Ovary (tissue), 9 donors: ENCODE results near the gene PDCD7. TPM values are rescaled to one million over a fixed set of nuclear protein-coding genes. Genes with fewer than 3 reads are reported as not detected.
"Not testable (repeated sequence)": the region's sequence is repeated elsewhere in the genome, so short reads cannot be mapped to it uniquely, and the experiment has no call there.

ENCODE experiments used
- DNase-seq, 5 donors: peaks; one replicate each; pipeline ENCODE4 v3.0.0-alpha.2; 2019 to 2020
- H3K27ac ChIP-seq, 2 donors: fragments of 200-600 bp; one replicate each; pipeline versions ENCODE4 v1.5.1 to v1.8.0; 2019 to 2022
- H3K27me3 ChIP-seq: fragments of 200-600 bp; one replicate; pipeline ENCODE4 v1.8.0; 2022
- H3K36me3 ChIP-seq: fragments of 200-600 bp; sonication (generic); one replicate; pipeline ENCODE4 v1.5.1; 2019
- H3K4me1 ChIP-seq: one replicate; pipeline ENCODE4 v1.8.1; 2013; ENCODE audit warnings: mild to moderate bottlenecking, moderate library complexity; ENCODE audit not compliant: insufficient read depth
- H3K4me3 ChIP-seq: fragments of 200-600 bp; sonication (generic); one replicate; pipeline ENCODE4 v1.5.1; 2017
- H3K9me3 ChIP-seq, 2 donors: fragments of 200-600 bp in 1 of 2; sonication (generic) in 1 of 2; one replicate each; pipeline versions ENCODE4 v1.5.1 to v1.8.1; 2013 to 2019; ENCODE audit warnings: mild to moderate bottlenecking in 1 of 2, moderate library complexity in 1 of 2
- EP300 ChIP-seq: sonication (generic); formaldehyde crosslinking; IDR thresholded peaks from one replicate; pipeline ENCODE4 v1.6.1; 2017; ENCODE audit warnings: antibody characterized with exemption
- POLR2A ChIP-seq: fragments of 450-650 bp; IDR thresholded peaks from one replicate; pipeline ENCODE4 v1.6.1; 2017; ENCODE audit warnings: antibody characterized with exemption, mild to moderate bottlenecking, moderate library complexity
- WGBS, 3 donors: extraction: QIAGEN DNeasy Blood & Tissue Kit in 1 of 3; methylation state at CpG; one replicate each; pipeline versions ENCODE4 v1.1.5 to v1.1.7; 2013 to 2017; 5-methylcytosine and 5-hydroxymethylcytosine counted together
- intact Hi-C, 4 donors: fragments of 100-400 bp; cut with DNase I; formaldehyde crosslinking; loops; one replicate each; pipeline versions ENCODE4 v1.11.0 to v1.15.1; 2022 to 2023
- polyA plus RNA-seq, 2 donors: library from polyadenylated mRNA; stranded (reverse); fragments of 200-250 nt in 1 of 2; fragments of 350-450 nt in 1 of 2; fragmentation: Illumina TruSeq in 1 of 2; extraction: RNeasy Lipid Tissue Mini Kit (QIAGEN cat#74804) in 1 of 2; gene quantifications; one replicate each; pipeline ENCODE4 v1.2.3, GENCODE V29; 2013 to 2014
- total RNA-seq, 7 donors: library from RNA; depleted of rRNA in 2 of 7; stranded (reverse); fragments of >200 nt in 2 of 7; fragmentation: NEBNext Ultra II Directional in 3 of 7; extraction: Animal tissue kit (Norgen Biotek cat#: 25700) in 3 of 7; gene quantifications; one replicate each; pipeline versions ENCODE4 v1.1.0 to v1.2.4, GENCODE V29; 2016 to 2023
- TF ChIP-seq, protein P1 (sequence below), 3 donors: fragments of 450-650 bp in 2 of 3; fragments of 200-600 bp in 1 of 3; IDR thresholded peaks; one replicate each; pipeline versions ENCODE4 v1.5.1 to v1.8.0; 2016 to 2022; ENCODE audit warnings: antibody characterized with exemption in 3 of 3, mild to moderate bottlenecking in 1 of 3
- donor health status: DM: no; HTN: no; CAD: no; lungs with moderate emphysema.
- donor health status: DM: no; HTN: no; CAD: no.
- donor health status: Bipolar disorder and iron deficiency.
- donor health status: DM: yes; HTN: yes; CAD: no.
- donor health status: DM: no; HTN: no; CAD: no.
- donor health status: DM: yes; HTN: yes; CAD: no.

PDCD7 gene
- total and polyA plus RNA-seq, 9 donors, result 16.4 to 41.1 (median 29.8) TPM

- DNase-seq, result no peak
- H3K9me3 ChIP-seq, result no peaks in the 10 kb centered on the region
- no peak overlapping the region for H3K4me3 ChIP-seq
- no peaks in the 10 kb centered on the region for H3K36me3 ChIP-seq
- no peaks in the 10 kb centered on the region for H3K4me1 ChIP-seq
- intact Hi-C loops, result no loop called here
- H3K27me3 ChIP-seq, result no peaks in the 10 kb centered on the region
- TF ChIP-seq, protein P1, sequence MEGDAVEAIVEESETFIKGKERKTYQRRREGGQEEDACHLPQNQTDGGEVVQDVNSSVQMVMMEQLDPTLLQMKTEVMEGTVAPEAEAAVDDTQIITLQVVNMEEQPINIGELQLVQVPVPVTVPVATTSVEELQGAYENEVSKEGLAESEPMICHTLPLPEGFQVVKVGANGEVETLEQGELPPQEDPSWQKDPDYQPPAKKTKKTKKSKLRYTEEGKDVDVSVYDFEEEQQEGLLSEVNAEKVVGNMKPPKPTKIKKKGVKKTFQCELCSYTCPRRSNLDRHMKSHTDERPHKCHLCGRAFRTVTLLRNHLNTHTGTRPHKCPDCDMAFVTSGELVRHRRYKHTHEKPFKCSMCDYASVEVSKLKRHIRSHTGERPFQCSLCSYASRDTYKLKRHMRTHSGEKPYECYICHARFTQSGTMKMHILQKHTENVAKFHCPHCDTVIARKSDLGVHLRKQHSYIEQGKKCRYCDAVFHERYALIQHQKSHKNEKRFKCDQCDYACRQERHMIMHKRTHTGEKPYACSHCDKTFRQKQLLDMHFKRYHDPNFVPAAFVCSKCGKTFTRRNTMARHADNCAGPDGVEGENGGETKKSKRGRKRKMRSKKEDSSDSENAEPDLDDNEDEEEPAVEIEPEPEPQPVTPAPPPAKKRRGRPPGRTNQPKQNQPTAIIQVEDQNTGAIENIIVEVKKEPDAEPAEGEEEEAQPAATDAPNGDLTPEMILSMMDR (IDR thresholded peaks at IDR 0.05), result no peak
- no peak for TF ChIP-seq EP300
- no peak for TF ChIP-seq POLR2A
- 89 to 90% (median 90%) methylated on average over 6 of the region's 6 CpGs for WGBS, 3 donors
- H3K27ac ChIP-seq, result no peak overlapping the region
Measured at GRCh38 chr15:65154720-65155119, 21.1 kb upstream of the PDCD7 start.

DNA sequence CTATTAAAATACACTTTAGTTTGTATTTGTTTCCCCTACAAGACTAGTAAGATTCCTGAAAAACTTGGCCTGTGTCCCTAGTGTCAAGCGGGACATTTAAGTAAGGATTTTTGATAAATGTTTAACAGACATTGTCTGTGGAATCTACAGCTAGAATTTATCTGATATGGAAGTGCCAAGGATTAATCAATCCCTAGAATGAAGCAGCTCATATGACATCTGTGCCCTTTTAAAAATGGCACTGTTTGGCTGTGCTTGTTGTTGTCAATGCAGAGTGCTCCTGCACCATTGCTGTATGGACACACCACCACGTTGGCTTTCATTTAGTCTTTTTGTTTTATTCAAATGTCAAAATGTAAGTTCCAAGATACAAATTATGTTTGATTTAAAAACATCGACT lies 14.3 kb upstream of the PDCD7 start:
- Histone ChIP-seq H3K4me1 (no peaks in the 10 kb centered on the region), H3K27ac (no peak overlapping the region), H3K27me3 (no peaks in the 10 kb centered on the region), H3K4me3 (no peak overlapping the region), H3K36me3 (no peaks in the 10 kb centered on the region), H3K9me3 (no peaks in the 10 kb centered on the region)
- WGBS, 3 donors, result 54 to 72% (median 61%) methylated on average over 3 of the region's 3 CpGs
- intact Hi-C loops, result no loop called here
- DNase-seq, result no peak
- no peak for TF ChIP-seq EP300
- TF ChIP-seq POLR2A, result no peak
- TF ChIP-seq, protein P1 (IDR thresholded peaks at IDR 0.05), result no peak

- intact Hi-C loops, result no loop called here
- no peak overlapping the region for H3K4me3 ChIP-seq
- H3K27ac ChIP-seq, result no peak overlapping the region
- WGBS, 3 donors, result 16 to 54% (median 22%) methylated on average over 4 of the region's 4 CpGs
- no peaks in the 10 kb centered on the region for H3K4me1 ChIP-seq
- no peaks in the 10 kb centered on the region for H3K9me3 ChIP-seq
- H3K27me3 ChIP-seq, result no peaks in the 10 kb centered on the region
- no peak for TF ChIP-seq POLR2A
- TF ChIP-seq, protein P1 (IDR thresholded peaks at IDR 0.05), result no peak
- TF ChIP-seq EP300, result no peak
- H3K36me3 ChIP-seq, result no peaks in the 10 kb centered on the region
- DNase-seq, result no peak
Measured at GRCh38 chr15:65146438-65146837, 12.8 kb upstream of the PDCD7 start.

GRCh38 chr15:65138631-65139030 lies 5.0 kb upstream of the PDCD7 start:
- DNase-seq, H3K9me3 ChIP-seq, H3K27ac ChIP-seq, H3K4me3 ChIP-seq, H3K4me1 ChIP-seq, H3K36me3 ChIP-seq, intact Hi-C loops, H3K27me3 ChIP-seq: not testable (repeated sequence)
- 90 to 91% (median 91%) methylated on average over 6 of the region's 6 CpGs for WGBS, 3 donors

- H3K27ac ChIP-seq, DNase-seq, H3K4me3 ChIP-seq, H3K9me3 ChIP-seq, intact Hi-C loops, H3K36me3 ChIP-seq, H3K27me3 ChIP-seq, H3K4me1 ChIP-seq: not testable (repeated sequence)
- 95 to 97% (median 97%) methylated on average over 4 of the region's 4 CpGs for WGBS, 3 donors
Measured at GRCh38 chr15:65137893-65138292, 4.3 kb upstream of the PDCD7 start.

- H3K27me3 ChIP-seq, H3K36me3 ChIP-seq, H3K9me3 ChIP-seq, H3K4me1 ChIP-seq, intact Hi-C loops, DNase-seq, H3K27ac ChIP-seq, H3K4me3 ChIP-seq: not testable (repeated sequence)
- WGBS, 3 donors, result 92 to 94% (median 94%) methylated on average over 7 of the region's 7 CpGs
Measured at GRCh38 chr15:65137089-65137488, 3.5 kb upstream of the PDCD7 start.
